ENCODE data around the gene ARF6. TPM values are rescaled to one million over a fixed set of nuclear protein-coding genes. Genes with fewer than 3 reads are reported as not detected.

ARF6 gene
- total and polyA plus RNA-seq, 10 of the 15 experiments (the other 5 are each of a cell fraction or from before 2014, with no cell fraction given) = 46.8 to 128 (median 71.9) TPM

- no peak overlapping the region for H3K9ac ChIP-seq (ENCODE audit: control insufficient read depth, insufficient read depth, low read length)
- intact Hi-C loops (cut with micrococcal nuclease; ENCODE audit: unreplicated experiment) = no loop called here
- RAD21 ChIA-PET (ENCODE audit: unreplicated experiment) = interaction anchor here (0.6 kb wide), 1 partner anchor 104 kb away, joined by 3 read pairs; no protein-coding TSS in a partner anchor
- H3K27me3 ChIP-seq (replicated peaks in 1 of 2; ENCODE audit: control insufficient read depth in 2 of 2, insufficient read depth in 2 of 2, low read length in 1 of 2) = no peaks in the 10 kb centered on the region
- POLR2A ChIA-PET = interaction anchor here (0.9 kb wide), 1 partner anchor 17 kb away, joined by 4 read pairs; no protein-coding TSS in a partner anchor
- H3K4me3 ChIP-seq = no peak overlapping the region
- H3K4me2 ChIP-seq (ENCODE audit: control insufficient read depth, insufficient read depth) = no peak overlapping the region
- no peaks in the 10 kb centered on the region for H4K20me1 ChIP-seq (ENCODE audit: control insufficient read depth, insufficient read depth)
- ATAC-seq (no peak), DNase-seq (ENCODE audit: low read depth, low spot score) (no peak), FAIRE-seq (no peak)
- no peaks in the 10 kb centered on the region for H3K79me2 ChIP-seq (ENCODE audit: control insufficient read depth, insufficient read depth, low read length)
- peaks cover 1% of the 10 kb centered on the region; the same call in 2 of the 3 replicates for H3K9me3 ChIP-seq (replicated peaks; ENCODE audit: control insufficient read depth, insufficient read depth, low read length)
- H2AFZ ChIP-seq (ENCODE audit: control insufficient read depth, low read depth, low read length) = no peak overlapping the region
- no TSS peak for BruUV-seq (replicated peaks)
- in situ Hi-C loops (cut with MboI) = no loop called here
- CTCF ChIA-PET = no interaction called here
- peak; percentile 65; the same call in 1 of the 2 replicates for TF ChIP-seq BACH1 (IDR thresholded peaks at IDR 0.05; ENCODE audit: borderline replicate concordance)
- TF ChIP-seq CBFB (IDR thresholded peaks at IDR 0.05; ENCODE audit: low read depth) = no peak
- H3K27ac ChIP-seq (ENCODE audit: control insufficient read depth, insufficient read depth) = no peak overlapping the region
- H3K4me1 ChIP-seq (ENCODE audit: control insufficient read depth, insufficient read depth, low read length) = peaks cover 12% of the 10 kb centered on the region
- SMC1A ChIA-PET (ENCODE audit: uncharacterized antibody, unreplicated experiment) = interaction anchor here (1.0 kb wide), 1 partner anchor 17 kb away, joined by 3 read pairs; no protein-coding TSS in a partner anchor
- no peaks in the 10 kb centered on the region for H3K36me3 ChIP-seq (ENCODE audit: control insufficient read depth in 2 of 2, insufficient read depth in 2 of 2, low read length in 1 of 2)
Measured at GRCh38 chr14:49934646-49935045, 41.8 kb downstream of the ARF6 start.

GRCh38 chr14:49935526-49935925, 42.6 kb downstream of the ARF6 start:
- no peaks in the 10 kb centered on the region for H3K79me2 ChIP-seq (ENCODE audit: control insufficient read depth, insufficient read depth, low read length)
- ChIA-PET SMC1A (ENCODE audit: uncharacterized antibody, unreplicated experiment) (no interaction called here), POLR2A (no interaction called here), RAD21 (ENCODE audit: unreplicated experiment) (no interaction called here), CTCF (no interaction called here)
- H3K27me3 ChIP-seq (replicated peaks in 1 of 2; ENCODE audit: control insufficient read depth in 2 of 2, insufficient read depth in 2 of 2, low read length in 1 of 2) = no peaks in the 10 kb centered on the region
- peaks cover 5% of the 10 kb centered on the region for H3K4me1 ChIP-seq (ENCODE audit: control insufficient read depth, insufficient read depth, low read length)
- H3K4me2 ChIP-seq (ENCODE audit: control insufficient read depth, insufficient read depth) = no peak overlapping the region
- in situ Hi-C loops (cut with MboI) = no loop called here
- no peak for DNase-seq (ENCODE audit: low read depth, low spot score)
- BruUV-seq (replicated peaks) = no TSS peak
- H3K36me3 ChIP-seq (ENCODE audit: control insufficient read depth in 2 of 2, insufficient read depth in 2 of 2, low read length in 1 of 2) = no peaks in the 10 kb centered on the region
- H3K9ac ChIP-seq (ENCODE audit: control insufficient read depth, insufficient read depth, low read length) = no peak overlapping the region
- H3K4me3 ChIP-seq = no peak overlapping the region
- H2AFZ ChIP-seq (ENCODE audit: control insufficient read depth, low read depth, low read length) = no peak overlapping the region
- 84% methylated on average over 3 of the region's 3 CpGs for WGBS (ENCODE audit: insufficient coverage, insufficient replicate concordance, low lambda C conversion rate, missing lambda C conversion rate)
- H4K20me1 ChIP-seq (ENCODE audit: control insufficient read depth, insufficient read depth) = no peaks in the 10 kb centered on the region
- intact Hi-C loops (cut with micrococcal nuclease; ENCODE audit: unreplicated experiment) = no loop called here
- no peak for ATAC-seq
- no peak overlapping the region for H3K27ac ChIP-seq (ENCODE audit: control insufficient read depth, insufficient read depth)
- H3K9me3 ChIP-seq (replicated peaks; ENCODE audit: control insufficient read depth, insufficient read depth, low read length) = peaks cover 1% of the 10 kb centered on the region; the same call in 2 of the 3 replicates
- no peak for FAIRE-seq
- TF ChIP-seq, protein P1, sequence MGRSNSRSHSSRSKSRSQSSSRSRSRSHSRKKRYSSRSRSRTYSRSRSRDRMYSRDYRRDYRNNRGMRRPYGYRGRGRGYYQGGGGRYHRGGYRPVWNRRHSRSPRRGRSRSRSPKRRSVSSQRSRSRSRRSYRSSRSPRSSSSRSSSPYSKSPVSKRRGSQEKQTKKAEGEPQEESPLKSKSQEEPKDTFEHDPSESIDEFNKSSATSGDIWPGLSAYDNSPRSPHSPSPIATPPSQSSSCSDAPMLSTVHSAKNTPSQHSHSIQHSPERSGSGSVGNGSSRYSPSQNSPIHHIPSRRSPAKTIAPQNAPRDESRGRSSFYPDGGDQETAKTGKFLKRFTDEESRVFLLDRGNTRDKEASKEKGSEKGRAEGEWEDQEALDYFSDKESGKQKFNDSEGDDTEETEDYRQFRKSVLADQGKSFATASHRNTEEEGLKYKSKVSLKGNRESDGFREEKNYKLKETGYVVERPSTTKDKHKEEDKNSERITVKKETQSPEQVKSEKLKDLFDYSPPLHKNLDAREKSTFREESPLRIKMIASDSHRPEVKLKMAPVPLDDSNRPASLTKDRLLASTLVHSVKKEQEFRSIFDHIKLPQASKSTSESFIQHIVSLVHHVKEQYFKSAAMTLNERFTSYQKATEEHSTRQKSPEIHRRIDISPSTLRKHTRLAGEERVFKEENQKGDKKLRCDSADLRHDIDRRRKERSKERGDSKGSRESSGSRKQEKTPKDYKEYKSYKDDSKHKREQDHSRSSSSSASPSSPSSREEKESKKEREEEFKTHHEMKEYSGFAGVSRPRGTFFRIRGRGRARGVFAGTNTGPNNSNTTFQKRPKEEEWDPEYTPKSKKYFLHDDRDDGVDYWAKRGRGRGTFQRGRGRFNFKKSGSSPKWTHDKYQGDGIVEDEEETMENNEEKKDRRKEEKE (IDR thresholded peaks at IDR 0.05) = no peak
- no peak for TF ChIP-seq ATF2 (IDR thresholded peaks at IDR 0.05; ENCODE audit: low read length)
- TF ChIP-seq SREBF1 (IDR thresholded peaks at IDR 0.05; ENCODE audit: low read length) = no peak
- TF ChIP-seq TBL1XR1 (IDR thresholded peaks at IDR 0.05; ENCODE audit: low read depth, low read length) = no peak
- no peak for TF ChIP-seq NFXL1 (IDR thresholded peaks at IDR 0.05; ENCODE audit: borderline replicate concordance)
- TF ChIP-seq RELA (IDR thresholded peaks at IDR 0.05; ENCODE audit: borderline replicate concordance, partially characterized antibody) = no peak
- TF ChIP-seq TCF3 (IDR thresholded peaks at IDR 0.05; ENCODE audit: borderline replicate concordance, insufficient read depth, low read depth, low read length) = no peak
- no peak for TF ChIP-seq WRNIP1 (IDR thresholded peaks at IDR 0.05; ENCODE audit: borderline replicate concordance, low read depth, low read length)
- no peak for TF ChIP-seq ATF7 (IDR thresholded peaks at IDR 0.05; ENCODE audit: low read depth)
- TF ChIP-seq, protein P2, sequence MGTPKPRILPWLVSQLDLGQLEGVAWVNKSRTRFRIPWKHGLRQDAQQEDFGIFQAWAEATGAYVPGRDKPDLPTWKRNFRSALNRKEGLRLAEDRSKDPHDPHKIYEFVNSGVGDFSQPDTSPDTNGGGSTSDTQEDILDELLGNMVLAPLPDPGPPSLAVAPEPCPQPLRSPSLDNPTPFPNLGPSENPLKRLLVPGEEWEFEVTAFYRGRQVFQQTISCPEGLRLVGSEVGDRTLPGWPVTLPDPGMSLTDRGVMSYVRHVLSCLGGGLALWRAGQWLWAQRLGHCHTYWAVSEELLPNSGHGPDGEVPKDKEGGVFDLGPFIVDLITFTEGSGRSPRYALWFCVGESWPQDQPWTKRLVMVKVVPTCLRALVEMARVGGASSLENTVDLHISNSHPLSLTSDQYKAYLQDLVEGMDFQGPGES (IDR thresholded peaks at IDR 0.05) = no peak
- no peak for TF ChIP-seq RAD21 (IDR thresholded peaks at IDR 0.05; ENCODE audit: insufficient read depth, low read depth, low read length)
- no peak for TF ChIP-seq ZBED1 (IDR thresholded peaks at IDR 0.05; ENCODE audit: borderline replicate concordance)
